ENCODE data around the gene GRIN2A.

Gene GRIN2A

DNA sequence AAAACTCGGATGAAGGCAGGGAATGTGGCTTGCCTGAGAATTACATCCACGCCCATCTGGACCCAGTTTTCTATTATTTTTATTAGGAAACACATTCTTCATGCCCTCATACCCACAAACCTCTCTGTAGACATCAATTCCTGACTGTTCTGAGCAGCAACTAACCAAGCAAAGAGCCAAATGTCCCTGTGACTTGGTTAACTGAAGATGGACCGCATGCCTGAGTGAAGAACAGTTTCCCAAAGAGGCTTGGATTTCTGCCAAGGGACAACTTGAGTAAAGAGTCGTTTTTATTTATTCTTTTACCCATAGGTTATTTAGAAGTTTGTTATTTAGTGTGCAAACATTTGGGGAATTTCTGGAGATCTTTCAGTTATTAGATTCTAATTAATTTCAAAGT, 259.8 kb downstream of the GRIN2A start:
- Mint-ChIP-seq H3K36me3 (ENCODE audit: low read depth) (no peaks in the 10 kb centered on the region), H3K27me3 (ENCODE audit: low read depth, poor library complexity) (peaks cover 13% of the 10 kb centered on the region), H3K27ac (no peak overlapping the region), H3K4me1 (no peaks in the 10 kb centered on the region), H3K9me3 (no peaks in the 10 kb centered on the region), H3K4me3 (no peak overlapping the region)
- no peak for DNase-seq
- TF ChIP-seq, protein P1, sequence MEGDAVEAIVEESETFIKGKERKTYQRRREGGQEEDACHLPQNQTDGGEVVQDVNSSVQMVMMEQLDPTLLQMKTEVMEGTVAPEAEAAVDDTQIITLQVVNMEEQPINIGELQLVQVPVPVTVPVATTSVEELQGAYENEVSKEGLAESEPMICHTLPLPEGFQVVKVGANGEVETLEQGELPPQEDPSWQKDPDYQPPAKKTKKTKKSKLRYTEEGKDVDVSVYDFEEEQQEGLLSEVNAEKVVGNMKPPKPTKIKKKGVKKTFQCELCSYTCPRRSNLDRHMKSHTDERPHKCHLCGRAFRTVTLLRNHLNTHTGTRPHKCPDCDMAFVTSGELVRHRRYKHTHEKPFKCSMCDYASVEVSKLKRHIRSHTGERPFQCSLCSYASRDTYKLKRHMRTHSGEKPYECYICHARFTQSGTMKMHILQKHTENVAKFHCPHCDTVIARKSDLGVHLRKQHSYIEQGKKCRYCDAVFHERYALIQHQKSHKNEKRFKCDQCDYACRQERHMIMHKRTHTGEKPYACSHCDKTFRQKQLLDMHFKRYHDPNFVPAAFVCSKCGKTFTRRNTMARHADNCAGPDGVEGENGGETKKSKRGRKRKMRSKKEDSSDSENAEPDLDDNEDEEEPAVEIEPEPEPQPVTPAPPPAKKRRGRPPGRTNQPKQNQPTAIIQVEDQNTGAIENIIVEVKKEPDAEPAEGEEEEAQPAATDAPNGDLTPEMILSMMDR (IDR thresholded peaks at IDR 0.05), result no peak

DNA sequence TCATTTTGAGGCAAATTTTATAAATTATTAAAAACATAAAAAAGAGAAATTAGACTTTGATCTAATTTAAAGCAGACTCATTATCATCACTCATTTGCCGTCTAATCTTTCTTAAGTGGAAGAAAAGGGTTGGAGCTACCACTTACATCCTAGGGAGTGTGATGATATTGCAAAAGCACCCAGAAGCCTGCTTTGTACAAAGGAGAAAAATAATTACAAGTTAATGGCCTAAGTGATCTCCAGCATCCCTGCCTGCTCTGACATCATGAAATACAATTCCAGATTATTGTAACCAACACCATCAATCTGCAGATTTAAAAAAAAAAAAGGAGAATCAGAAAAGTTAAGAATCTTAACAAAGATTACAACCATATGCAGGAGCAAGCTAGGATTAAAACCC, 260.2 kb downstream of the GRIN2A start:
- no peaks in the 10 kb centered on the region for H3K9me3 Mint-ChIP-seq
- H3K27ac Mint-ChIP-seq, result no peak overlapping the region
- DNase-seq, result no peak
- H3K4me3 Mint-ChIP-seq, result no peak overlapping the region
- no peaks in the 10 kb centered on the region for H3K36me3 Mint-ChIP-seq (ENCODE audit: low read depth)
- peaks cover 10% of the 10 kb centered on the region for H3K27me3 Mint-ChIP-seq (ENCODE audit: low read depth, poor library complexity)
- TF ChIP-seq, protein P1 (IDR thresholded peaks at IDR 0.05), result no peak
- no peaks in the 10 kb centered on the region for H3K4me1 Mint-ChIP-seq

DNA sequence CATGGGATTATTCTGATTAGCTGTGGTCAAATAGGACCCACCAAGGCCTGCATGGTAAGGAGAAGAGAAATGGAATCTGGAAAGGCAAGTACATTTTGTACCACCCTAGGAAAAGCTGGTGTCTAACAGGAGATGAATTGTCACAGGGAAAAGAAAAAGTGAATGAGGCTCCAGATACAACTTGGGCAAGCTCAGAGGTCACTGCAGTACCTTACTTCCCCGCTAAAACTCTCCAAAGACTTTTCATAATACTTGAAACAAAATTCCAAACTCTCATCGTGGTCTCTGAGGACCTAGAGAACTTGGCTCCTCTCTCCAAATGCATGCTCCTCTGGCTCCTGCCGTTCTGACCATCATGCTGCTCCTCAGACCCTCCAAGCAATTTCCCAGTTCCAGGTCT, 262.8 kb downstream of the GRIN2A start:
- TF ChIP-seq, protein P1 (IDR thresholded peaks at IDR 0.05), result no peak
- Mint-ChIP-seq H3K4me3 (no peak overlapping the region), H3K4me1 (no peaks in the 10 kb centered on the region), H3K9me3 (no peaks in the 10 kb centered on the region), H3K27me3 (ENCODE audit: low read depth, poor library complexity) (peaks cover 5% of the 10 kb centered on the region), H3K36me3 (ENCODE audit: low read depth) (no peaks in the 10 kb centered on the region), H3K27ac (no peak overlapping the region)
- DNase-seq, result no peak

DNA sequence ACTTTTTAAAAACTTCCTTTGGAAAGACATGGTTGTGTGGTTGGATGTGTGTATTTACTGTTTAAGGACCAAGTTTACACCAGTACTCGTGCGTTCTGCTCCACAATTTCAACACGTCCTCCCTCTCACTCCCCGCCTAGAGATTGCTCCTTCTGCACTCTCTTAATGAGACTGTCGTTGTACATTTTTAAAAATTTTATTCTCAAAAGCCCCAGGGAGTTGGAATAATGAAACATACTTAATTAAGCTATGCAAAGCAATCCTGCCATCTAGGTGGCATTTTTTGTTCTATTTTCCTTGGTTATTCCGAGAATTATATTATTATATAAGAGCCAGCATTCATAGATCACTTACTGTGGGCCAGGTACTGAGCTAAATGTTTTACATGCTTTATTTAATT, 264.5 kb downstream of the GRIN2A start:
- no peak for DNase-seq
- Mint-ChIP-seq H3K4me1 (no peaks in the 10 kb centered on the region), H3K4me3 (no peak overlapping the region), H3K27me3 (ENCODE audit: low read depth, poor library complexity) (peaks cover 13% of the 10 kb centered on the region), H3K9me3 (no peaks in the 10 kb centered on the region), H3K36me3 (ENCODE audit: low read depth) (no peaks in the 10 kb centered on the region), H3K27ac (no peak overlapping the region)
- TF ChIP-seq, protein P1 (IDR thresholded peaks at IDR 0.05), result no peak

DNA sequence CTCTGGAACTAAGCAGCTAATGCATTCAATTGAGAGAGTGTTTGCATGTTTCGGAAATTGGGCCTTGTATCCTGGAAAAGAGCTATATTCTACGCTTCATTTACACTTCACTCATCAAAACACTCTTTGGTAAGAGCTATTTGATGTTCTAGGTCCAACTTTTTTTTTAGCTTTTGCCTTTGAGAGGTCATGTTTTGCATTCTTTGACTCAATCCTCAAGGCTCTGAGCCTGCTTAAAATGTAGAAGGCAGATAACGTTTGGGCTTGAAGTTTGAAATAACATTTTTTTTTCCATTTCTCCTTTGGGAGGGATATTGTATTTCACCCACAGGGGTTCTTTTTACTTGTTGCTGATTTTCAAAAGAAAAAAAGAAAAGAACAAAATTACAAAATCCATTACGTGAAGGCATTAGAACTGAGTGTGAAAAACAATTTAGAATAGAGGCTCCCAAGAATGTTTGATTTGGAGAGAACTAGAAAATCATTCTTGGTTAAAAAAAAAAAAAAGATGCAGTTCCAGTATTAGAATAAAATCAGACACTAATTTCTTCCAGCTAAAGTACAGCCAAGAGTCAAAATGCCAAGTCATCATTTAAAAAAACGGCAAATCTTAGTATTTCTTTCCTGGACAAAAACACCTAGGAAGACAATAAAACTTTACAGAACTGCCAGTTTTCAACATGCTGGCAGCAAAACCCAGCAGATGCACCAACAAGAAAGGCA, 268.5 kb downstream of the GRIN2A start:
- Mint-ChIP-seq H3K27me3 (ENCODE audit: low read depth, poor library complexity) (peaks cover 11% of the 10 kb centered on the region), H3K4me1 (peaks cover 4% of the 10 kb centered on the region), H3K9me3 (no peaks in the 10 kb centered on the region), H3K27ac (no peak overlapping the region), H3K4me3 (no peak overlapping the region), H3K36me3 (ENCODE audit: low read depth) (no peaks in the 10 kb centered on the region)
- no peak for DNase-seq
- TF ChIP-seq, protein P1 (IDR thresholded peaks at IDR 0.05), result no peak

DNA sequence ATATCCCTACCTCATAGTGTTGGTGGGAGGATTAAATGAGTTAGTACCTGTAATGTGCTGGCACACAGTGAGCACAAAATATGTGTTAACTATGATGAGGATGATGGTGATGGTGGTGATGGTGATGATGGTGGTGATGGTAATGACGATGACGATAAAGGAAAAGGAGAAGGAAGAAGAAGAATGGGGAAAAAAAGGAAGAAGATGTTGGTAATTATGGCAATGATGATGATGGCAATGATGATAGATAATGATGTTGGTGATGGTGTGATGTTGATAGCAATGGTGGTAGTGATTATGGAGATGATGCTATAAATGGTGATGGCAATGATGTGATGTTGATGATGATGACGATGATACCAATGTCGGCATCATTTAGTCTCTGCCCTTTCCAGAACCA, 270.2 kb downstream of the GRIN2A start:
- Mint-ChIP-seq H3K27ac (no peak overlapping the region), H3K4me3 (no peak overlapping the region), H3K36me3 (ENCODE audit: low read depth) (no peaks in the 10 kb centered on the region), H3K9me3 (no peaks in the 10 kb centered on the region), H3K27me3 (ENCODE audit: low read depth, poor library complexity) (peaks cover 11% of the 10 kb centered on the region), H3K4me1 (peaks cover 22% of the 10 kb centered on the region)
- DNase-seq, result no peak
- TF ChIP-seq, protein P1 (IDR thresholded peaks at IDR 0.05), result no peak

Data from nephron progenitor cell (in vitro differentiated cells).